Stimulated activated CD4-positive, alpha-beta T cell treated with anti-CD3 and anti-CD28 coated beads, Interleukin-4, amount 100 ng/mL, for 48 hours (primary cell): ENCODE measurements around the gene EFL1.

Experiments
- DNase-seq, 2 donors: peaks; one replicate each; pipeline ENCODE4 v3.0.0-alpha.2; 2020; ENCODE audit warnings: low read depth in 2 of 2

The EFL1 gene

GRCh38 chr15:82081914-82082762 is 180.4 kb downstream of the EFL1 start:
- no peak for DNase-seq

GRCh38 chr15:82080774-82081173 is 181.8 kb downstream of the EFL1 start:
- DNase-seq, result no peak
